ENCODE results near the gene MARCO.
A peak's percentile ranks its signal among the peaks of the same experiment; 100 is the strongest.
"Not testable (repeated sequence)": the region's sequence is repeated elsewhere in the genome, so short reads cannot be mapped to it uniquely, and the experiment has no call there.

MARCO gene

DNA sequence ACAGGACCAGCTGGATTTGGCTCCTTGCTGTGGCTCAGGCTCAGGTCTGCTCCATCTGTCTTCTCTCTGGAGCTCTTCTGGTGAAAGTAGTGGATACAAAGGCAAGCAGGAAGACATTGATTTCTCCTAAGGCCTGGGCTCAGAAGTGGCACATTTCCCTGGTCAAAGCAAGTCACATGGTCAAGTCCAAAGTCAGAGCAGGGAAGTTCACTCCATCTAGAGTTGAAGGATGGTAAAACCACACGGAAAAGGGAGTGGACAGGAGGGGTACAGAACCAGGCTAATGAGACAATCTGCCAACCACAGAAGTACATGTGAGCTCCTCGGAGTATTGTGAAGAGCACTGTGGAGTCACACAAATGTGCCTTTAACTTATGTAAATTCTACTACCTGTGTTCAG lies 66.1 kb downstream of the MARCO start:
- no peak for DNase-seq

DNA sequence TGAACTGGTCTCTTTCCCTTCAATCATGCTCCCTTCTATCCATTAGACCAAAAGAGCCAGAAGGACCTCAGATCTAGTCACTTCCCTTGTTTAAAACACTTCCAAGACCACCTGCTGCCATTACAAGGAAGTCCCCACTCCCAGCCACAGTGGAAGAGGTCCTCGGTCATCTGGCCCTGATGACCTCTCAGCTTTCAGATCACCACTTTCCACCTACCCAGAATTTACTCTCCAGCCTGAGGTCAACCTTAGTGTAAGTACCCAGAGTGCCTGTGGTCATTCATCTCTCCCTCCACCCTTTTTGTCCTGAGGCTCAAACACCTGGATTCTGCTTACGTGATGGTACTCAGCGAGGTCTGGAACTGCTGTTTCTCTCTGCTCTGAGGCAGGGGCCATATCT lies 67.1 kb downstream of the MARCO start:
- DNase-seq: no peak

DNA sequence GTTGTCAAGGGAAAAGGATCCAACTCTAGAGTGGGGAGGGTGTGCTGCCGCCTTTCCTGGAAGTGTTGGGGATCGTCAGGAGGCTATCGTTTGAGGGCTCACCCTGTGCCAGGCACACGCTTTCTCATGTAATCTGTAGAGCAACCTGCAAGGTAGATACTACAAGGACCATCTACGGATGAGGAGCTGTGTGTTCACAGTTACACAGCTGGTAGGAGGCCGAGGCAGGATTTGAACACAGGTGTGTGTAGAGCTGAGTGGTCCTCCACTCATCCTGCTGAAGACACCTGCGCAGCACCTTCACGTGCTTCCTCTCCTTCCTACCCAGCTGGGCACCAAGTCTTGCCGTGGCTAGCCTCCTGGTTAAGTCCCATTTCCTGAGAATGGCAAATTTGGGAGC lies 68.3 kb downstream of the MARCO start:
- no peak for DNase-seq

DNA sequence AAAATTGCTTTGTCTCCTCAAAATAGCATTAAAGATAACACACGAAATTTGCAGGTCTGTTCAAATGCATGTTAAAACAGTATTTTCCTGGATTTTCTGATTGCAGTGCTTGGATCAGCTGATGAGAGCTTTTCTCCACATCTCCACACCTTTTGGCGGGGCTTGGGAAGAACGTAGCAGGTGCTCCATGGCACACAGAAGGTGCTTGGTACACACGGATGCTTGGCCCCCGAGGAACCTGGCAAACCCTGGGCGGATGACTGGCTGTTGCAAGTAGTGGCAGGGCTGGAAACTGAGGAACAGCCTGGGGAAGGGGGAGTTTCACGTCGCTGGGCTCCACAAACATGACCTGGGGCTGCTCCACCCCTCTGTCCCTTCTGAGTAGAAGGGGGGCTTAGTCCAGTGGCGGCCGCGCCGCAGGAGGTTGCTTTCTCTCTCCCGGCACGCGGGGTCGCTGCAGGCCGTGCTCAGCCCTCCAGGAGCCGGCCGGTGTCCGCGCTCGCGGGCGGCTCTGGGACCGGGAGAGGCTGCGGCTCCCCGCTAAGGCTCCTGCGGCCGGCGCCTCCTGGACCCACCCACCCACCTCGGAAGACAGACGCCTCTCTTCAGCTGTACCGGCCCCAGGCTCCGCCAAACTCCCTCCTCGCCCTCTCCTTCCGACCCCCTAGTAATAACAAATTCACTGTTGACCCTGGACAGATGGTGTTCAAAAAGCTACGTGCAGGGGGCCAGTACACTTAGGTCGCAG lies 69.3 kb downstream of the MARCO start:
- peak; percentile 18 for DNase-seq

DNA sequence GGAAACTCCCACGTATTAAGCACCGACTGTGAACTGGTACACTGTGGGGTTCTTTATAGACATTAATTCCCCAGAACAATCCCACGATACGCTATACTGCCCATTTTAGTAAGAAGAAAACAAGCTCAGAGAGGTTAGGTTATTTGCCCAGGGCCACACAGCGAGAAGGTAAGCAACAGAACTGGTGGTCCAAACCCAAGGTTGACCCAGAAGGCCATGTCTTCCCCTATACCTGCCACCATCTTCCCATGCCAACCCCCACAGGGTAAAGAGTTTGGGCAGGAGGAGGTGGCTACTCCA lies 69.9 kb downstream of the MARCO start:
- no peak for DNase-seq

DNA sequence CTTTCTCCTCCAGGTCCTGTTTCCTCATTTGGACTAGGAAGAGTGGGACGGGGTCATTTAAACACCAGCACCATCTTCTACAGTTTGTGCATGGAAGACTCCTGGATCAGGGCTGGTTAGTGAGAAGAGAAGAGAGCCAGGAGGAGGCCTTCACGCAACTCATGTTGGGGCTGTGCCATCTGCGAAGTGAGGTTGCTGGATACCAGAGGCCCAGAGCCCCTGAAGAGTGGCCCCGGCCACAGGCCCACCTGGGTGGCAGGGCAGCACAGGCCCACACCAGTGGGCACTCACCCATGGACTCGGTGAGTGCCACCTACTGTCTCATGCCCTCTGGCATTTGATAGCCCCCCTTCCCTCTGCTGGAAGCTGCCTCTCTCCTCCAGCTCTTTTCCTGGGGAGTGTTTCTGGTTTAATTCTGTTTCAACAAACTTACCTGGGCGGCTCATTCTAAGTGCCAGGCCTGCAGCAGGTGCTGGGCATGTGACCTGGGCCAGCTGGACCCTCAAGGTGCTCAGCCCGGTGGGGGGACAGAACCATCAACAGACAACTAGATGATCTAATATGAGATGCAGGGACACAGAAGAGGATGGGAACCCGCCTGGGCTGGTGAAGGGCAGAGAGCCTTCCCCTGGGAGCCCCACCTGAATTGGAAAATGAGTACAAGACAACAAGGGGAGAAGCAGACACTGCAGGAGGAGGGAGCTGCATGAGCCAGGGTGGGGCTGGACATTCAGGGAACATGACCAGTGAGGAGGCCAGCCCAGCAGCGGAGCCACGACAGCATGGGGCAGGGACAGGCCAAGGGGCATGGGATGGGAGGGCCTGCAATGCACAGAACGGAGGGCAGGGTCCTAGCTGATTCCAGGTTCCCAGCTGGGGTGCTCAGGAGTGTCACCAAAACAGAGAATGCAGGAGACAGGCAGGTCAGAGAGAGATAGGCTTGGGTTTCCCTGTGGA lies 70.6 kb downstream of the MARCO start:
- DNase-seq: no peak

DNA sequence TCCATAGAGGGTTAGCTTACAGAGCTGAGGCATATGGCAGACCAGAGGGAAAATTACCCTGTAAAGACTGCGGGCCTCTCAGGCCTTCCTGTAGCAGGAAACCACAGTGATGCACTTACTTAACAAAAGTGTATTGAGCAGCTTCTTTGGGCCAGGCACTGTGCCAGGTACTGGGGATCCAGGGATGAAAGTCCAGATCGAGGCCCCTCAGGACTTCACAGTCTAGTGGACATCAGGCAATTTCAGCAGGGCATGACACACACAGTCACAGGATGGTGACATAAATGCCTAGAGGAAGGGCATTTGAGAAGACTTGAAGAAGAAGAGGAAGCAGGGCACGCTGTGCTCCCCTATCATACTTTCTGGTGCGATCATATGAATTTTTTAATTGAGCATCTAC lies 71.7 kb downstream of the MARCO start:
- DNase-seq: no peak

DNA sequence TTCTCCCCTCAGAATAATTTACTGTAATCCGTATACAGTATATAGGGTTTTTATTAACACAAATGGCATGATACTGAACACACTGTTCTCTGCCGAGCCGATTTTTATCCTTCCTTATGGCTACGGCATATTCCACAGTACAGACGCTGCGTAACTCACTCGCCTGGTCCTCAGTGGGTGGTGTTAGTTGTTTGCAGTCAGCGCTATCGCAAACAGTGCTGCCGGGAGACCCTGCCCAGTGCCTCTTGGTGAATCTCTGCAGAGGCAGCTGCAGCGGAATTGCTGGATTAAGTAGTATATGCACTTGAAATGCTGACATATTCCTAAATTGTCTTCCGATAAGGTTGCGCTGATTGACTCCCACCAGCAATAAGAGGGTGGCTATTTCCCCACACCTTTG lies 73.9 kb downstream of the MARCO start:
- DNase-seq: no peak

DNA sequence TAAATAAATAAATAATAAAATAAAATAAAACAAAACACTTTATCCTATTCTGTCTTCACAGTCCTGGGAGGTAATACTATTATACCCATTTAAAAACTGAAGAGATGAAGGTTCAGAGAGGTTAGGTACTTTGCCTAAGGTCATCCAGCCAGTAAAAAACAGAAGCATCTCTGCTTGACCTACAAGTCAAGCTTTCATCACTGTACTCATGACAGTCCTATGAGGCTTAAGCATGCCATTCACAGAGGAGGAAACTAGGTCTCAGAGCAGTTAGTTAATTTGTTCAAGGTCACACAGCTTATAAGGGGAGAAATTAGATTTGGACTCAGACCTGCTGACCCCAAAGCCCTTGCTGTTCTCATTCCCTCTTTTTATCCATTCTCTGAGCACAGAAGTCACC lies 77.5 kb downstream of the MARCO start:
- no peak for DNase-seq

DNA sequence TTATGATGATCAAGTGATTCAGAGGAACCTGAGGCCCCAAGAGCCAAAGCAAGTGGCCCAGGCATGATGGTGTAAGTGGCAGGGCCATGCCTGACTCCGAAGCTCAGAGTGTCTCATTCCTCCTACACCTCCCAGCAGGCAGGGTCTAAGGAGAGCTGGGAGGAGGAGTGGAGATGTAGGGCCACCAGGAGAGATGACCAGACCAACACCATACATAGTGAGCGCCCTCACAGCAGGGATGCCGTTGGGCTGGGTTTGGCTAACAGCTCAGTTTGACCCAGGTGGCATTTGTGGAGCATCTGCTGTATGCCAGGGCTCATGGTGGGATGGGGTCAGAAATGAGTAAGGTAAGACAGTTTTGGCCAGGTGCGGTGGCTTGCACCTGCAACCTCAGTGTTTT lies 80.7 kb downstream of the MARCO start:
- DNase-seq: no peak

DNA sequence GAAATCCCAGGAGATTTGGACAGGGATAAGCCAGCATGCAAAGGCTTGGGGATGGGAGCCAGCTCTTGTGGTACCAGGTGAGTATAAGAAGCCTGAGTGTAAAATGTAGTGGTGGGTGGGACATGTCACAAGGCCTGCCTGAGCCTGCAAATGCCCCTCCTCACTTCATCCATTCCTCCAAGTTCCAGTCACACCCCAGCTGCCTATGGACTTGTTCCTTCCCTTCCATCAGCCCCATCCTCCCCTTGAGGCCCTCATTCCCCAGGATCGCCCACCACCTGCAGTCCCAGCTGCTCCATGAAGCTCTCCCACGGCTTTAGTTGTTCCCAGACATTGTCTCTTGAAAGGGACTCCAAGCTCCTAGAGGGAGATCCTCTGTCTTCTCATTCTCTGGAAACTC lies 81.5 kb downstream of the MARCO start:
- no peak for DNase-seq

DNA sequence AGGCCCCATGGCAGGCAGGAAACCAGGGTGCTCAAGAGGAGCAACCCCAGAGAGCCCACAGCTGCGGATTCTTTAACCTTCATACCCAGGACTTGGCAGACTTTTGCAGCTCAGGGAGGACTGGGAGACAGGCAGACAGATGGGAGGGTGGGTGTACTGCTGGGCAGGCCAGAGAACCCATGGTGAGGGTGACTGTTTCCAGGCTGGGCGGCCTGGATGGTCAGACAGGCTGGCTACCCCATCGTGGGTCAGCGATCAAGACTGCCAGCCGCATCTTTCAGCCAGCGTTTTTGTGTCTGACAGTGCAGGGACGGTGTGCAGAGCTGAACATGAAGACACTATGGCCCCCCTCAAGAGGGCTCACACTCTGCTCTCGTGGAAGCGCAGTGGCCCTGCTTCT lies 82.2 kb downstream of the MARCO start:
- no peak for DNase-seq

DNA sequence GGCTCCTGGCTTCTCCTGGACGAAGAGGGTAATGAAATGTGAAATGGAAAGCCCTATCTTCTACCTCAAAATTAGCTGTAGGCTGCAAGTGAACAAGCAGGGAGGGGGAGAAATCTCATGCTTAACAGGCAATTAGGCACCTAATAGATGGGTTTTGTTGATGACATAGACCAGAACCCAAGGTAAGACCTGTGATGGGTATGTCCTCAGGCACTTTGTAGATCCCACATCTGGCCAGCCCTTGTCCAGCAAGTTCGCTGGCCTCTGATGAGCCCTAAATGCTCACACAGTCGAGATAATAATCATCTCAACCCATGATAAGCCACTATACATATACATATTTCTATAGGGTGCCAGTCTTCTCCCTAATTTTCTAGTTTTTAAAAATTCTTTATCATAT lies 82.6 kb downstream of the MARCO start:
- DNase-seq: no peak

DNA sequence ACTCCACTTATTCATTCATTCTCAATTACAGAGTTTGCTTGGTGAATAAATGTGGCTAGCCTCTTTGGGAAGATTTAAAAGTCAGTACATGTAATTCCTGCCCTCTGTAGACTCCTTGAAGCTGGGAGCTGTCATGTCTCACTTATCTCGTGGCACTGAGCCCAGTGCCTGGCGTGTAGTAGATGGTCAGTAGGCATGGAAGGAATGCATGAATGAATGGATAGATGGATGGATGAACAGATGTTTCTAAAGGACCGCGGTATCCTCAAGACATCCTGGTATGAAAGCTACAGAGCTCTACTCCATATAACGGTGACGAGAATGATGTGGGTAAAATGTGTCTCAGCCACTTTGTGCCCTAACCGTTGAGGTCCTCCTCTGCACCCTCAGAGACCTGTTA lies 83.0 kb downstream of the MARCO start:
- no peak for DNase-seq

DNA sequence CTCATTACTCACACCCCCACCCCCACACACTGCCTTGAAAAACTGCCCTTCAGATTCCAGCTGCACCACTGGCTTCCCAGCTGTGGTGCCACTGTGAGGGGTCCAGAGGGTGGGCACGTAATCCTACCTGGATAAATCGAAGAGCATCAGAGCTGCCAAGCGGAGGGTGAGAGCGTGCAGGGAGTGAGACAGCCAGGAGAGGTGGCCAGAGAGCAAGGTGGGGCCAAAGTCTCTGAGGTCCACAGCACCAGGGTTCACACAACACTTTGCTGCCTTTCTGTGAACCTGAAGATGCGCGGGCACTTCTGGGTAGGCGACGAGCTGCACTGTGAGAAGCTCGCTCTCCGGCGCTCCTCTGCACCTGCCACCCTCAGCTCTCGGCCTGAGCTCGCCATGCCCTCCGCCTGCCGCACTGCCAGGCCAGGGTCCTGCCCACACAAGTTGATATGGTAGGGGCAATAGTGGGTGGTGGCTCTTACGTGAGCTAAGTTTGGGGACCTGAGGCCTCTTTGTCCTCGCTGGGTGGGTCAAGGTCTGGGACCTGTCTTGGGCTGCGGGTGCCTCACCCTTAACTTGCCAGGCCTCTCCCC lies 83.9 kb downstream of the MARCO start:
- no peak for DNase-seq

DNA sequence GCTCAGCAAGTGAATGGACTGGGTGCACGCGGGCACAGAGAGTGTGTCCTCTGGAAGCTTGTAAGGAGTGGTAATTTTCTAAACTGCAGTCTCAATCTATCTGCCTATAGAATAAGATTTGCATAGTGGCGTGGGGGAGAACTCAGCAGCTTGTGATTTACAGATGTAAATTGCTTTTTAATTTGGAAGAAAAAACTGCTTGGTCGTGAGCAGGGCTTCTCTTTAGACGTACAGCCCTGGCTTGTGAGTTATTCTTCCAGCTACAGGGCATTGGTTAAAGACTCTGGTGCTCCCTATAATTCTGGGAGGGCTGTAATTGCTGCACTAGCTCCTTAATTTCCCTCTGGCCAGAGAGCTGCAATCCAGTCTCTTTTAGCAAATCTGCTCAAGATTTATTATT lies 84.9 kb downstream of the MARCO start:
- no peak for DNase-seq

DNA sequence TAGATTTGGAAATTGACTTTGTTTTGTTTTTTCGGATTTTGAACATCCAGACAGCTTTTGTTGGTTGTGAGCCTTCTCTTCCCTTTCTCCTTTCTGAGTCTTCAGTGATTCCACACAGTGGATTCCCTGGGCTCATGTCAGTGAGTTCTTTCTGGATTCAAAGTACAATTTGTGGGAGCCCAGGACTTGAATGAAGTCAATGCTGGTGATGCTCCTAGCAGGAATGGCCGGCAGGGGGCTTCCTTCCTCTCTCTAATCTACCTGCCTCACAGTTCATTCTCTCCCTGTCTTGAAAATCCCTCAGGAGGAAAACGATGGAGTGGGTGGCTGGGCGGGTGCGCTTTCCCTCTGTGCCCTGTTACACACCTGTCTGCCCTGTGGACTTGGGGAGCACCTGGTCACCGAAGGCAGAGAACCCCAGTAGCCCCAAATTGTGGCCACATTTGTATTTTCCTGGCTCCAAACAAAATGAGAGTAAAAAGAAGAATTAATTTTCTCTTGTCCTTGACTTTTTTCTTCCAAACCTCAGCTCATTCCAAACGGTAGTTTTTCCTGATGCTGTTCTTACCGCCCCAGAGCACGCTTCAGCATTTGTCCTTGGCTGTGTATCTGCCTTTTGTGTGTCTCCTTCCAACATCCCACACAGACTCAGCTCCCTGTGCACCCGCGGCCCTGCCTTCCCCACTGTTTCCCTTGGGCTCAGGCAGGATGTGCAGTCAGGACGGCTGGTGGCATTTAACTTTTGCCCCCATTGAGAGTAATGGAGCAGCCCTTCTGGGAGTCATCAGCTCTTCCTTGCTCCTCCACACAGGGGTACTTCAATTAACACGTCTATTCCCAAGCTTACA lies 86.6 kb downstream of the MARCO start:
- peak; percentile 17 for DNase-seq

DNA sequence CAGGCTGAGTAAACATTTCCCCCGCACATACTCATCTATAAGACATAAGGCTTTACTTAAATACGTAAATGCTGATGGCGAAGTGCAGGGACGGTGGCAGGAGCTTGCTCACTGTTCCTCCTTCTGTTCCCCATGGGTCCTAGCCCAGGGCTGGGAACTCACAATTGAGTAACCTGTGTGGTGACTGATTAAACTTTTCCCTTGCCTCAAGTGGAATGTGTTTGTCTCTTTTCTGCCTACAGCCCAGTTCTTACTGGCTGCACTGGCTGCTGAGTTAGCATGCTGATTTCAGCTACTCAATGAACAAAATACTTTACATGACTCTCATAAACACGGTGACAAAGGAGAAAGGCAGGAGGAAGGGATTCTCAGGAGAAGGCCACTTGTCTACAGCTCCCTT lies 87.3 kb downstream of the MARCO start:
- DNase-seq: no peak

DNA sequence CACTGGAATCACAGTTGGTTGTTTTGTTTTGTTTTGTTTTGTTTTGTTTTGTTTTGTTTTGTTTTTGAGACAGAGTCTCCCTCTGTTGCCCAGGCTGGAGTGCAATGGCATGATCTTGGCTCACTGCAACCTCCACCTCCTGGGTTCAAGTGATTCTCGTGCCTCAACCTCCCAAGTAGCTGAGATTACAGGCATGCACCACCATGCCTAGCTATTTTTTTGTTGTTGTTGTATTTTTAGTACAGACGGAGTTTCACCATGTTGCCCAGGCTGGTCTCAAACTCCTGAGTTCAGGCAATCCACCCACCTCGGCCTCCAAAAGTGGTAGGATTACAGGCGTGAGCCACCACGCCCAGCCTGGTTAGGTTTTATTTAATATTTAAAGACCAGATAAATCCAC lies 95.9 kb downstream of the MARCO start:
- DNase-seq: not testable (repeated sequence)

DNA sequence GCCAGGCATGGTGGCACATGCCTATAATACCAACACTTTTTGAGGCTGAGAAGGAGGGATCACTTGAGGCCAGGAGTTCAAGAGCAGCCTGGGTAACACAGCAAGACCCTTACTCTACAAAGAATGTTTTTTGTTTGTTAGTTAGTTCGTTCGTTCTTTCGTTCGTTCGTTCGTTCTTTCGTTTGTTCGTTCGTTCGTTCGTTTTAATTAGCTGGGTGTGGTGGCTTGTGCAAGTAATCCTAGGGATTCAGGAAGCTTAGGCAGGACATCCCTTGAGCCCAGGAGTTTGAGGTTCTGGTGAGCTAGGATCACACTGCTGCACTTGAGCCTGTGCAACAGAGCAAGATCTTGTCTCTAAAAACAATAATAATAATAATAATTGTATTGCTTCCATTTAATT lies 98.7 kb downstream of the MARCO start:
- DNase-seq: no peak
